K562 (cell line): ENCODE data around the gene HEMGN.

Source experiments
- CBX8 ChIP-seq: fragments of 200-600 bp; sonication (generic); IDR thresholded peaks from 2 replicates; pipeline ENCODE4 v1.6.1; 2012; ENCODE audit warnings: borderline replicate concordance, mixed run types, low read depth, mild to moderate bottlenecking, moderate library complexity, mixed read lengths, low read length, control low read depth, inconsistent platforms; ENCODE audit not compliant: poor library complexity, severe bottlenecking; ENCODE audit errors: extremely low read depth
- CTCF ChIP-seq, 3 experiments: IDR thresholded peaks in 2 of 3; conservative IDR thresholded peaks in 1 of 3; 2 replicates each; pipeline ENCODE4 v1.5.1; 2011 to 2012; ENCODE audit warnings: low read length in 3 of 3, mild to moderate bottlenecking in 3 of 3, control low read depth in 2 of 3, improper control_type of control experiment in 1 of 3, inconsistent platforms in 1 of 3, low read depth in 1 of 3, mixed read lengths in 1 of 3, moderate library complexity in 1 of 3; ENCODE audit not compliant: insufficient read depth in 2 of 3
- MBD1 ChIP-seq: fragments of 250-450 bp; sonication (Bioruptor Pico); IDR thresholded peaks from 2 replicates; pipeline ENCODE4 v1.8.0; 2022; ENCODE audit warnings: inconsistent platforms
- POLR2AphosphoS2 ChIP-seq: IDR thresholded peaks from 2 replicates; pipeline ENCODE4 v1.6.1; 2012; ENCODE audit warnings: low read length, improper control_type of control experiment
- ZNF253 ChIP-seq: fragments of 250-450 bp; sonication (Bioruptor Pico); conservative IDR thresholded peaks from 2 replicates; pipeline ENCODE4 v1.6.1; 2021; ENCODE audit warnings: mild to moderate bottlenecking

GRCh38 chr9:97980479-97980803 is 42.5 kb upstream of the HEMGN start:
- TF ChIP-seq POLR2AphosphoS2: no peak
- no peak for TF ChIP-seq CBX8
- no peak for TF ChIP-seq CTCF (IDR thresholded peaks at IDR 0.05 in 2 of 3, conservative IDR thresholded peaks at IDR 0.05 in 1 of 3; ENCODE audit: insufficient read depth in 2 of 3, low read depth in 1 of 3, low read length in 3 of 3)
- no peak for TF ChIP-seq ZNF253 (CRISPR knock-in tag)
- no peak for TF ChIP-seq MBD1 (CRISPR knock-in tag)
